GM18951 (cell line): ENCODE measurements around the gene NGEF.

Experiments
- POLR2A ChIP-seq: IDR thresholded peaks from 4 replicates; pipeline ENCODE4 v1.6.1; 2011; ENCODE audit warnings: mild to moderate bottlenecking; ENCODE audit not compliant: insufficient read length, insufficient read depth; ENCODE audit errors: extremely low read depth
- in situ Hi-C: fragments of 300-500 bp; cut with MboI; formaldehyde crosslinking; loops from one replicate; pipeline ENCODE4 v1.12.0; 2022; ENCODE audit warnings: low sequenced_read_pairs, mixed read lengths, inconsistent platforms; ENCODE audit not compliant: unreplicated experiment

Gene NGEF

DNA sequence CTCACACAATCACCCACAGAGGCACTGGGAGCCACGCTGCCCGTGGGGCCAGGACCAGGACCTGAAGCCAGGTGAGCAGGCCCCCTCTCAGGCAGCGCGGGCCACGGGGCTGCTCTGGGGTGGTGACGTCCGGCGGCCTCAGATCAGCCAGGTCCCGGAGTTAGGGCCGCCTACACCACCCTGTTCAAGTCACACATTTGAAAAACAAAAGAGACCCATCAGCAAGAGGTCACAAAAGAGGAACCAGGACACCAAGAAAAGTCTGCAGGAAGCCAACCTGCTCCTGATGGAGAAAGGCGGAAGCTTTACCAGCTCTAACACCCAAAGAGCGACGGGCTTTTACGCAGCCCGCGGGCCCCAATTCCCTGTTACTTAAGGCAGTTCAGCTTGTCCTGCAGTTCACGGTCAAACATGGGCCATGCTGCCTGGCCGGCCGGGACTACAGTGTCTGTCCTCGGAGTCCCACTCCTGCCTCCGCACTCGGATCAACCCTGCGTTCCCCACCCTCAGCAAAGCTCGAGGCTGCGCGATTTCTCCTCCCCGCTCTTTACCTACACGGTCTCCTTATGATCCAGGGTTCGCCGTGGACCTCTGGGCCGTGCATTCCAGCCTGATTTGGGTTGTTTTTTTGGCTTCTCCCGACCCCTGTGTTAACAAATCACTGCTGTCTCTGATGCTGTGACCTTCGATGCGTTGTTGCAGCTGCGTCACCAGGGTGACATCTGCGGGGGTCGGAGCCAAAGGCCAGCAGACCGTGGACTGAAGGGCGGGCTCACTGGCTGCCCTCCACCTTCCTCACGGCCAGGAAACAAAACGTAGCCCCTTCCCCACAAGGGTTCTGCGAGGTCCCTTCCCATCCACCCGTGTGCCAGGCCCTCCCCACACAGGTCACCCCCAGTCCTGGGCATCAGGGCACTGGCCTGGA lies 112.0 kb downstream of the NGEF start:
- no peak for TF ChIP-seq POLR2A
- in situ Hi-C loops, result no loop called here

DNA sequence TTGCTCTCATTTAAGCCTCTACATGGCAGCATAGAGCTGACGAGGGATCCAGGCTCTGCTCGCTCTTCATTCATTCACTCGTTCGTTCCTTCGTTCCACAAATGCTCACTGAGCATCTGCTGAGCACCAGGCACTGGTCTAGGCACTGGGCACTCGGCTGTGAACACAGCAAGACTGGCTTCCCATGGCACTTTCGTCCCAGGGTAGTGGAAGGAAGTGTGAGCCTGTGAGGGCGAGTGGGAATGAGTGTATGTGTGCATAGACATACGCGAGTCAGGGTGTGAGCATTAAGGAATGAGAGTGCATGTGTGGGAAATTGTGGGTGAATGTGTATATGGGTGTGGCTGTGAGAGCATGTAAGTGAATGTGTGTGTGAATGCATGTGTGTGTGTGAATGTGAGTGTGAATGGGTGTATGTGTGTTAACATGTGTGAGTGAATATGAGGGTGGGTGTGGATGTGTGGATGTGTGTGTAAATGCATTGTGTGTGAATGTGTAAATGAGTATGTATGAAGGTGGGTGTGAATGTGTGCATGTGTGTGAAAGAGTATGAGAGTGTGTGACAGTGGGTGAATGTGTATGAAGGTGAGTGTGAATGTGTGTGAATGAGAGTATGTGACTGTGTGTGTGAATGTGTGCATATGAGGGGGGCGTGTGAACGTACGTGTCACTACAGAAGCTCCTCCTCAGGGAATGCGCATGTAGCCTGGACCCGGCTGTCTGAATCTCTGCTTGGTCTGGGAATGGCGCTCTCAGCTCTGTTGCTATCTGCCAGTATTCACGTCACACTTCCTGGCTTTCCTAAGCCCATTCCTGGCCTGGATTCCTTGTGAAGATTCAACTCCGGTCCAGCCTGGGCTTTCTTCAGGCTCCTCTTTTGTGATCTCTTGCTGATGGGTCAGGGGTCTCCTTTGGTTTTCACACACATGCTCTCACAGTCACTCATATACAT lies 114.2 kb downstream of the NGEF start:
- in situ Hi-C loops, result no loop called here
- TF ChIP-seq POLR2A, result no peak

DNA sequence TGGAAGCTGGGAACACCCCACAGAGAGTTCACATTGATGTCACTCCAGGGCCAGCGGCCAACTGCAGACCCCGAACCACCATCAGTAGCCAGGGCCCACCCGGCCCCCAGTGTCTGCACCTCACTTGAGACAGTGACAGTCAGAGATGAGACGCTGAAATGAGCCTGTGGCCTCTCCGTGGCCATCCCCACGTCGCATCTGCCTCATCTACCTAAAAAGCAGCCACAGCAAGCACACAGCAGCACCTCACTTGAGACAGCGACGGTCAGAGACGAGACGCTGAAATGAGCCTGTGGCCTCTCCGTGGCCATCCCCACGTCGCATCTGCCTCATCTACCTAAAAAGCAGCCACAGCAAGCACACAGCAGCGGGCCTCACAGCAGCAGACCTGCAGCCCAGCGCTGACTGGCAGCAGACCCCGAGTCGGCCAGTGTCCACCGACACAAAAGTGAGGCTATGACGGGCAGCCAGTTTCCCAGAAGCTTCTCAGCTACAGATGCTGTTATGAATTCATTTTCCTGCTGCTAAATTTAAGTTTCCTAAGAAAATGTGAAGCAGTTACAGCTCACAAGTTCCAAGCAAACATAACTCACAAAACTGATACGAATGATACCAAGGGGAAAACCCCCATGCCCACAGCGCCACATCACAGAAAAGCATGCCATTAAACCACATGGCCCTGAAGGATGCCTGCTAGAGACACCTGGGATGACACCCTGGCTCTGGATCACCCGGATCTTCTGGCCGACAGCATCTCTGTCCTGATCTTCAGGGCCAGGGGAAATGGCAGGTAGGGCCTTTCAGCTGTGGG lies 115.3 kb downstream of the NGEF start:
- in situ Hi-C loops, result no loop called here

DNA sequence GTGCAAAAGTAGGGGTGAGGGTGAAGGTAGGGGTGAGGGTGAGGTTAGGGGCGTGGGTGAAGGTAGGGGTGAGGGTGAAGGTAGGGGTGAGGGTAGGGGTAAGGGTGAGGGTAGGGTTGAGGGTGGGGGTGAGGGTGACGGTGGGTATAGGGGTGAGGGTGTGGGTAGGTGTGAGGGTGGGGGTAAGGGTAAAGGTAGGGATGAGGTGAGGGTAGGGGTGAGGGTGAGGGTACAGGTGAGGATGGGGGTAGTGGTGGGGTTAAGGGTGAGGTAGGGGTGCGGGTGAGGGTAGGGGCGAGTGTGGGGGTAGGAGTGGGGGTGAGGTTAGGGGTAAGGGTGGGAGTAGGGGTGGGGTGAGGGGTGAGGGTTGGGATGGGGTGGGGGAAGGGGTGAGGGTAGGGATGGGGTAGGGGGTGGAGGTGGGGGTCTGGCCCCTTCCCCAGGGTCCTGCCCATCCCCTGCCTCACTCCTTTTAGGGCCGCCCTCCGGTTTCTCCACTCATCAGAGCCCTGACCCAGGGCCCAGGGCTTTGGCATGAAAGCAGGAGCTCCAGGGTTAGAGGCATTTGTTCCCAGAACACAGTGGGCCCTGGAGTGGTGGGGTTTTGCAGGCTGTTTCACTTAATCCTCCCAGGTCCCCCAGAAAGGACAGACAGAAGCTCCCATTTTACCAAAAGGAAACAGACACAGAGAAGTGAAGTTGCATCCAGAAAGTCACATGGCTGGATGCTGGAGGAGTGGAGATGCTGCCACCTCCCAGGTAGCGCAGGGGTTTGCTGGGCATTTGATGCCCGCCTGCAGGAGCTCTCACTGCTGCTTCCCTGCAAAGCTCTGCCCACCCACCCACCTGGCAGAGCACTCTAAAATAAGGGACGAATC lies 116.1 kb downstream of the NGEF start:
- in situ Hi-C loops, result no loop called here
- TF ChIP-seq POLR2A, result no peak

More for the DNA sequence above, 115.3 kb downstream of the NGEF start:
- no peak for TF ChIP-seq POLR2A

DNA sequence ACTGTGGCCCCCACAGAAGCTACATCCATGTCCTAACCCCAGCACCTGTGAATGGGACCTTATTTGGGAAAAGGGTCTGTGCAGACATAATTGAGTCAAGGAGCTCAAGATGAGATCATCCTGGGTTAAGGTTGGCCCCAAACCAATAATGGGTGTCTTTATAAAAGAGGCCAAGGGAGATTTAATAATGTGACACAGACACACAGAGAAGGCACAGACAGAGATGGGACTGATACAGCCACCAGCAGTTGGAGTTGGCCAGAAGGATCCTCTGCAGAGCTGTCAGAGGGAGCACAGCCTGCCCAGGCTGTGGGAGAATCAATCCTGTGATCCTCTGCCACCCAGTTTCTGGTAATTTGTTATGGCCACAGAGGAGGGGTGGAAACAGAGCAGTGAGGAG lies 116.9 kb downstream of the NGEF start:
- TF ChIP-seq POLR2A, result no peak
- in situ Hi-C loops, result no loop called here

DNA sequence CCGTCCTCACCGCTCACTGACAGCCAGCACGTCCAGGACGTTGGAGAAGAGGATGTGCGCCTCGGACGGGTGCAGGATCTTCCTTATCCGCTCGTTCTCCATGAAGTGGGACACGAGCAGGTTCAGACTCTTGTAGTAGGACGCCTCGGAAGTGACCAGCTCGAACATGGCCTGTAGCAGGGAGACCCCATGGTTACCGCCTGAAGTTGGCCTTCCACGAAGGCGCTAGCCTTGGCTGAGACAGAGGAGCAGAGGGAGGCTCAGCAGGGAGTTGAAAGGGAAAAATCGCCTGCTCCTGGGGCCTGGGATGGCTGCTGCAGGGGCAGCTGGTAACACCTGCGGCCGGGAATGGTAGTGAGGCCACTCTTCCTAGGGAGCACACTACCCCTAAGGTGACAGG lies 118.3 kb downstream of the NGEF start:
- TF ChIP-seq POLR2A, result no peak
- in situ Hi-C loops, result no loop called here

DNA sequence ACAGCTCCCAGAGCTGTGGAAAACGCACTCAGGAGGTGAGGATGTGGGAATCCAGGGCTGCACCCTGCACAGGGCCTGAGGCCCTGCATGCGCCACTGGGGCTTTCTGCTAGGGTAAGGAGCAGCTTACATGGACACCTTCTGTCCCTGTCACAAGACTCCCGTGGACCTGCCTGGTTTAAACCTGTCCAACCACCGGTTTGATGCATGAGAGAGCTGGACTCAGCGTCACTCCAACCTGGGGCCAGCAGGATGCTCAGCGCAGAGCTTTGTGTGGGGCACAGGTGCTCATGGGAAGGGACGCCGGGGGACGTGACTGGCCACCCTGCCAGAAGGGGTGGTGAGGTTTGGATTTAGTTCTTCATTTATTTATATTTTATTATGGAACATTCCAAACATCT lies 118.8 kb downstream of the NGEF start:
- TF ChIP-seq POLR2A, result no peak
- in situ Hi-C loops, result no loop called here

DNA sequence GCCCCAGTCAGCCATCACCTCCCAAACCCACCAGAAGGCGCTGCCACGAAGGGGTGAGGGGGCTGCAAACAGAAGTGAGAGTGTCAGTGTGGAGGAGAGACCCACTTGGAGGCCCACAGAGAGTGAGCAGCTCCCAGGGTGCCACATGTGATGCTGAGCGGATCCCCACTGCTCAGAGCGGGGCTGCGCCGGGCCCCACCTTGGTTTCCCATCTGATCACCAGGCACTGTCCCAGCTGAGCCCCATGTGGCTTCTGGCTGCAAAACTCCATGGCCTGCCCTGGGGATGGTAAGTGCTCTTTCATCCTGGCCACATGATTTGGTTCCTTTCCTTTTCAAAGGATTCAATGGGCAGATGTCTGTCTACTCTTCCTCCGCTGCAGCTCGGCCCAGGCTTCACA lies 119.2 kb downstream of the NGEF start:
- in situ Hi-C loops, result no loop called here
- no peak for TF ChIP-seq POLR2A

DNA sequence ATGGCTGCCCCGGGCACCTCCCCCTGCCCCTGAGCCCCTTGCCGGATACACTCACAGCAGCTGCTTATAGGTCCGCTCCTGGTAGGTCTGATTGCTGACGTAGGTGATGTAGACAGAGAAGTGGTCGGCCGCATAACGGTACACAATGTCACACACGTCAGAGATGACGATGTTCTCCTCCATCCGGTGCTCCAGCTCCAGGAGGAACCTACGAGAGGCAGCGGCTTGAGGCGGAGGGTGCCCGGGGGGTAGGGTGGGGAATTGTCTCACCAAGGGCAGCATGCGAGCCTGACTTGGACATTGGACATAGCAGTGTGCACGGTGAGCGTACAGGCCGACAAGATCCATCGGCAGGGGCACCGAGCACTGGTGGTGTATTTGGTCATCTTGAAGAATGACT lies 120.2 kb downstream of the NGEF start:
- in situ Hi-C loops, result no loop called here
- TF ChIP-seq POLR2A, result no peak

DNA sequence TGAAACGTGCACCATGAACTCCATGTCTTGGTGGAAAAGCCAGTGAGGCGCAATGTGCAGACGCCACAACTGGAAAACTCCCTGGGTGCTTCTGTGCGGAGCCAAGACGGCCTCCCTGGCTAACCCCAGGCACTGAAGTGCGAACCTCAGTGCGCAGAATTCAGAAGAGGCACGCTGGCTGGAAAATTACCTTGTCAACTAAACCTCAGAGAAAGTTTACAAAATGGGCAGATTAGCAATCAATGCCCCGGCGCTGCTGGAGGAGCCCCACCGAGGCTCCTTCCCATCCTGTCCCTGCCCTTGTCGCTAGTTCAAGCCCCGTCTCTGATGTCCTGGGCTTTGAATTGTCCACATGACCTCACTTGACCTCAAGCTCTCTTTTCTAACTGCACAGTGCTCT lies 120.8 kb downstream of the NGEF start:
- in situ Hi-C loops, result no loop called here
- TF ChIP-seq POLR2A, result no peak

DNA sequence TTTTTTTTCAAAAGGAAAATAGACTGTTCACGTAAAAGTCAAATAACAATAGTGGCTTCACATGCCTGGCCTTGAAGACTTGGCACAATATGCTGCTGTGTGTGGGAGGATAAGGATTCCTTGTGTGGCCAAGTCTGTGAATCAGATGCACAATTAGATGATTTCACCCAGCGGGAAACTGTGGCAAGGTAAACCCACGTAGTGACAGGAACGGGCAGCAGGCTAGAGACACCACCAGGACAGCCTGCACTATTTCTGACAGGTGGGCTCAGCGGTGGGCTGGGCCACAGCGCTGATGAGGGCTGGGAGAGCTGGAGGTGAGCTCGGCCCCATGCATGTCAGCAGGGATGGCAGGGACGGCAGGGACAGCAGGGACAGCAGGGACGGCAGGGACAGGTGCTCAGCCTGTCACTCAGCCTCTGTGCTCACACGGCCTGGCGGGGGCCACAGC lies 121.4 kb downstream of the NGEF start:
- TF ChIP-seq POLR2A, result no peak
- in situ Hi-C loops, result no loop called here
